H1 (cell line): ENCODE measurements around the gene CYP1A1. TPM values are rescaled to one million over a fixed set of nuclear protein-coding genes. Genes with fewer than 3 reads are reported as not detected.

Experiments used
- CTCF ChIA-PET: fragments of 300-600 bp; sonication (Branson Sonifier 250); formaldehyde crosslinking; loops from one replicate; lab custom pipeline; 2021; ENCODE audit not compliant: partially characterized antibody; lab: Charles Lee
- POLR2A ChIA-PET: fragments of 300-600 bp; sonication (Branson Sonifier 250); formaldehyde crosslinking; loops from one replicate; lab custom pipeline; 2021; ENCODE audit warnings: inconsistent platforms; ENCODE audit not compliant: partially characterized antibody; lab: Charles Lee
- DNase-seq, 2 experiments: peaks; one replicate each; pipeline versions ENCODE4 v3.0.0 to v3.0.0-alpha.2; 2010 to 2022; ENCODE audit warnings: low spot score in 2 of 2, low read depth in 1 of 2, mixed read lengths in 1 of 2
- FAIRE-seq: peaks from 2 replicates; lab custom pipeline; 2011; peaks lifted over from hg19 to GRCh38; lab: Jason Lieb, UNC
- H2AFZ ChIP-seq: 2 replicates; pipeline ENCODE4 v1.8.1; 2012; ENCODE audit warnings: low read length, inconsistent platforms
- H2AK5ac ChIP-seq: 2 replicates; pipeline ENCODE4 v1.6.1; 2013; ENCODE audit warnings: low read depth, low read length
- H2BK120ac ChIP-seq: replicated peaks from 2 replicates; pipeline ENCODE3; 2013; ENCODE audit warnings: low read depth, low read length, inconsistent platforms
- H2BK12ac ChIP-seq: 2 replicates; pipeline ENCODE4 v1.6.1; 2013; ENCODE audit warnings: low read depth, low read length
- H2BK15ac ChIP-seq: 2 replicates; pipeline ENCODE4 v1.6.1; 2013; ENCODE audit warnings: low read length
- H2BK20ac ChIP-seq: 2 replicates; pipeline ENCODE4 v1.6.1; 2013; ENCODE audit warnings: low read length
- H2BK5ac ChIP-seq: 2 replicates; pipeline ENCODE4 v1.6.1; 2013; ENCODE audit warnings: low read depth, low read length
- H3K14ac ChIP-seq: 2 replicates; pipeline ENCODE4 v1.6.1; 2013; ENCODE audit warnings: inconsistent platforms; ENCODE audit not compliant: insufficient read length
- H3K18ac ChIP-seq: 2 replicates; pipeline ENCODE4 v1.6.1; 2013; ENCODE audit warnings: low read length; ENCODE audit errors: extremely low read depth
- H3K23ac ChIP-seq: 2 replicates; pipeline ENCODE4 v1.6.1; 2013; ENCODE audit warnings: inconsistent platforms; ENCODE audit not compliant: insufficient read length
- H3K23me2 ChIP-seq: 2 replicates; pipeline ENCODE4 v1.6.1; 2013; ENCODE audit warnings: low read depth, low read length
- H3K27ac ChIP-seq: 2 replicates; pipeline ENCODE4 v1.6.1; 2011; ENCODE audit warnings: low read depth, low read length, inconsistent platforms
- H3K27me3 ChIP-seq, 4 experiments: replicated peaks in 1 of 4; 1 replicate in 1 of 4; 2 replicates in 3 of 4; pipeline versions ENCODE4 v1.6.1 to v1.8.1; 2011 to 2013; ENCODE audit warnings: low read length in 3 of 4, mild to moderate bottlenecking in 3 of 4, inconsistent platforms in 2 of 4, mixed read lengths in 2 of 4, moderate library complexity in 1 of 4; ENCODE audit not compliant: control insufficient read depth in 3 of 4, insufficient read depth in 3 of 4; ENCODE audit errors: extremely low read depth in 1 of 4
- H3K36me3 ChIP-seq, 4 experiments: 2 replicates each; pipeline versions ENCODE4 v1.6.1 to v1.8.1; 2011 to 2013; ENCODE audit warnings: mild to moderate bottlenecking in 4 of 4, low read length in 3 of 4, moderate library complexity in 2 of 4, control low read depth in 1 of 4, inconsistent platforms in 1 of 4; ENCODE audit not compliant: insufficient read depth in 4 of 4, control insufficient read depth in 2 of 4
- H3K4ac ChIP-seq: replicated peaks from 2 replicates; pipeline ENCODE3; 2013; ENCODE audit warnings: low read length, low read depth, mixed read lengths, inconsistent platforms; ENCODE audit not compliant: insufficient read length
- H3K4me1 ChIP-seq, 4 experiments: replicated peaks in 1 of 4; 1 replicate in 1 of 4; 2 replicates in 3 of 4; pipeline versions ENCODE4 v1.6.1 to v1.8.1; 2011 to 2013; ENCODE audit warnings: low read length in 3 of 4, inconsistent platforms in 2 of 4, mixed read lengths in 1 of 4; ENCODE audit not compliant: insufficient read depth in 4 of 4, control insufficient read depth in 3 of 4
- H3K4me2 ChIP-seq, 2 experiments: 2 replicates each; pipeline versions ENCODE4 v1.6.1 to v1.8.1; 2011 to 2013; ENCODE audit warnings: low read depth in 2 of 2, low read length in 2 of 2, control low read depth in 1 of 2, inconsistent platforms in 1 of 2, mild to moderate bottlenecking in 1 of 2; ENCODE audit not compliant: insufficient read depth in 1 of 2
- H3K4me3 ChIP-seq, 4 experiments: fragments of 200-600, 300-600 bp in 1 of 4; sonication (generic), shearing (Covaris generic), sonication (Bioruptor Twin) in 1 of 4; 2 replicates each; pipeline versions ENCODE4 v1.5.1 to v1.8.1; 2011 to 2016; ENCODE audit warnings: low read length in 4 of 4, low read depth in 3 of 4, control low read depth in 2 of 4, inconsistent platforms in 2 of 4, mild to moderate bottlenecking in 2 of 4, mixed read lengths in 1 of 4, moderate library complexity in 1 of 4; ENCODE audit not compliant: insufficient read depth in 2 of 4; ENCODE audit errors: extremely low read depth in 1 of 4
- H3K56ac ChIP-seq: replicated peaks from 2 replicates; pipeline ENCODE3; 2013; ENCODE audit warnings: low read depth, mild to moderate bottlenecking, mixed read lengths, low read length, inconsistent platforms; ENCODE audit not compliant: insufficient read length
- H3K79me1 ChIP-seq: 2 replicates; pipeline ENCODE4 v1.6.1; 2013; ENCODE audit warnings: low read depth, low read length, control low read depth
- H3K79me2 ChIP-seq, 2 experiments: 2 replicates each; pipeline versions ENCODE4 v1.6.1 to v1.8.1; 2012 to 2013; ENCODE audit warnings: low read length in 2 of 2, mild to moderate bottlenecking in 2 of 2, inconsistent platforms in 1 of 2; ENCODE audit not compliant: insufficient read depth in 2 of 2, control insufficient read depth in 1 of 2
- H3K9ac ChIP-seq, 4 experiments: replicated peaks in 1 of 4; 1 replicate in 1 of 4; 2 replicates in 3 of 4; pipeline versions ENCODE4 v1.6.1 to v1.8.1; 2011 to 2013; ENCODE audit warnings: low read depth in 3 of 4, low read length in 3 of 4, control low read depth in 2 of 4, mild to moderate bottlenecking in 2 of 4, moderate library complexity in 2 of 4, inconsistent platforms in 1 of 4; ENCODE audit errors: extremely low read depth in 1 of 4
- H3K9me3 ChIP-seq, 2 experiments: 2 replicates each; pipeline versions ENCODE4 v1.6.1 to v1.8.1; 2012 to 2013; ENCODE audit warnings: mild to moderate bottlenecking in 2 of 2, moderate library complexity in 2 of 2, control low read depth in 1 of 2, inconsistent platforms in 1 of 2, low read depth in 1 of 2, low read length in 1 of 2, mixed read lengths in 1 of 2; ENCODE audit not compliant: insufficient read depth in 2 of 2
- H4K20me1 ChIP-seq, 2 experiments: replicated peaks in 1 of 2; 2 replicates each; pipeline versions ENCODE3 to v1.8.1; 2011 to 2013; ENCODE audit warnings: inconsistent platforms in 2 of 2, low read length in 2 of 2, mild to moderate bottlenecking in 1 of 2; ENCODE audit not compliant: insufficient read depth in 2 of 2, control insufficient read depth in 1 of 2
- H4K5ac ChIP-seq: 2 replicates; pipeline ENCODE4 v1.6.1; 2013; ENCODE audit warnings: low read length, low read depth, mixed read lengths, inconsistent platforms; ENCODE audit not compliant: insufficient read length
- H4K8ac ChIP-seq: 2 replicates; pipeline ENCODE4 v1.8.0; 2013; ENCODE audit warnings: mild to moderate bottlenecking, moderate library complexity, low read length, inconsistent platforms; ENCODE audit not compliant: insufficient read depth; ENCODE audit errors: extremely low read depth
- H4K91ac ChIP-seq: replicated peaks from 2 replicates; pipeline ENCODE3; 2013; ENCODE audit warnings: low read length, mixed read lengths, inconsistent platforms; ENCODE audit not compliant: insufficient read length
- CHD1 ChIP-seq: IDR thresholded peaks from 2 replicates; pipeline ENCODE4 v1.6.1; 2012; ENCODE audit warnings: low read depth, low read length, improper control_type of control experiment
- CHD2 ChIP-seq: IDR thresholded peaks from 2 replicates; pipeline ENCODE4 v1.6.1; 2012; ENCODE audit warnings: low read length, improper control_type of control experiment
- GTF2F1 ChIP-seq: IDR thresholded peaks from 2 replicates; pipeline ENCODE4 v1.6.1; 2012; ENCODE audit warnings: low read depth, low read length, improper control_type of control experiment, borderline replicate concordance
- JUND ChIP-seq: IDR thresholded peaks from 2 replicates; pipeline ENCODE4 v1.6.1; 2011; ENCODE audit warnings: mild to moderate bottlenecking, improper control_type of control experiment, low read length
- RFX5 ChIP-seq: IDR thresholded peaks from 2 replicates; pipeline ENCODE4 v1.6.1; 2011; ENCODE audit warnings: low read depth, low read length, improper control_type of control experiment, borderline replicate concordance
- YY1 ChIP-seq: IDR thresholded peaks from 2 replicates; pipeline ENCODE4 v1.6.1; 2011; ENCODE audit warnings: low read depth, mild to moderate bottlenecking, low read length
- WGBS, 2 experiments: shearing (Covaris generic) in 1 of 2; methylation state at CpG; one replicate each; pipeline versions ENCODE4 v1.1.6 to v1.1.7; 2013 to 2015; ENCODE audit warnings: low lambda C conversion rate in 2 of 2, mixed read lengths in 2 of 2, inconsistent platforms in 1 of 2, low coverage in 1 of 2, missing lambda C conversion rate in 1 of 2; ENCODE audit not compliant: insufficient replicate concordance in 2 of 2, insufficient coverage in 1 of 2, insufficient read length in 1 of 2; ENCODE audit errors: extremely low coverage in 1 of 2, missing lambda C conversion rate in 1 of 2; 5-methylcytosine and 5-hydroxymethylcytosine counted together
- polyA plus RNA-seq, 7 experiments: library from polyadenylated mRNA; depleted of rRNA in 3 of 7; stranded (reverse) in 5 of 7; unstranded in 2 of 7; fragments of >200 nt in 5 of 7; fragments of 200-250 nt in 2 of 7; gene quantifications; 1 replicate in 5 of 7; 2 replicates in 1 of 7; 4 replicates in 1 of 7; pipeline versions ENCODE4 v1.2.1 to v1.2.3, GENCODE V29; 2011 to 2013; ENCODE audit warnings: missing spikeins in 2 of 7, mixed read lengths in 2 of 7
- total RNA-seq: library from RNA; stranded (reverse); fragmentation: NEBNext Ultra II Directional; extraction: Animal tissue kit (Norgen Biotek cat#: 25700); gene quantifications from 2 replicates; pipeline ENCODE4 v1.2.1, GENCODE V29; 2021

Gene CYP1A1
- total and polyA plus RNA-seq, 2 of the 8 experiments (the other 6 are each of a cell fraction or from before 2014, with no cell fraction given), result 0.32 to 0.35 TPM

GRCh38 chr15:74768099-74768770 lies 42.9 kb upstream of the CYP1A1 start:
- H3K27me3 ChIP-seq, result no peaks in the 10 kb centered on the region
- no peak overlapping the region for H4K5ac ChIP-seq
- no peak for FAIRE-seq
- H2BK12ac ChIP-seq, result no peak overlapping the region
- peak overlapping the region; percentile 87; the same call in 1 of the 2 replicates for H2AFZ ChIP-seq
- H3K18ac ChIP-seq, result peak overlapping the region; percentile 19; the same call in 1 of the 2 replicates
- H3K79me1 ChIP-seq, result no peaks in the 10 kb centered on the region
- no peaks in the 10 kb centered on the region for H3K23me2 ChIP-seq
- no peak overlapping the region for H4K91ac ChIP-seq
- H3K4me1 ChIP-seq, result peaks cover 0 to 9% (median 0%) of the 10 kb centered on the region in 4 experiments; a peak in 4 of 7 replicates
- H4K20me1 ChIP-seq, result peaks cover 0 to 2% of the 10 kb centered on the region in 2 experiments
- H3K56ac ChIP-seq, result no peak overlapping the region
- H3K27ac ChIP-seq, result no peak overlapping the region
- H2BK120ac ChIP-seq, result no peak overlapping the region
- H3K36me3 ChIP-seq, result no peaks in the 10 kb centered on the region
- no peak overlapping the region for H3K23ac ChIP-seq
- whole genome bisulfite sequencing, 2 experiments, result 67% methylated on average over 15 of the region's 15 CpGs; no CpG with 5 or more reads in 1 of the 2 experiments
- ChIA-PET CTCF (interaction anchor here (0.7 to 53.7 kb wide), 45 partner anchors 9 to 448 kb away, joined by 3 to 1439 read pairs (median 5); partner anchors contain the start of genes CLK3, CPLX3, CSK and CYP11A1), POLR2A (interaction anchor here (0.8 to 6.0 kb wide), 13 partner anchors 8 to 146 kb away, joined by 3 to 82 read pairs (median 4); no protein-coding TSS in a partner anchor)
- no peak for DNase-seq
- no peaks in the 10 kb centered on the region for H3K9me3 ChIP-seq
- no peak for TF ChIP-seq JUND
- no peak for TF ChIP-seq CHD2
- no peak for TF ChIP-seq YY1
- no peak for TF ChIP-seq GTF2F1
- TF ChIP-seq CHD1, result no peak
- no peak for TF ChIP-seq RFX5
- no peak overlapping the region for H2AK5ac ChIP-seq
- no peak overlapping the region for H2BK5ac ChIP-seq
- H3K4ac ChIP-seq, result no peak overlapping the region
- H4K8ac ChIP-seq, result no peak overlapping the region
- no peak overlapping the region for H2BK15ac ChIP-seq
- H3K4me2 ChIP-seq, result peak overlapping the region in 1 of 2 experiments; percentile 58; a peak in 3 of 4 replicates
- 0 out of 2 replicates have a peak overlapping the region, but pooled peaks have one; percentile 24 for H2BK20ac ChIP-seq
- H3K4me3 ChIP-seq, result peak overlapping the region in 1 of 4 experiments; percentile 40; a peak in 1 of 8 replicates
- H3K79me2 ChIP-seq, result no peaks in the 10 kb centered on the region
- no peak overlapping the region for H3K14ac ChIP-seq
- H3K9ac ChIP-seq, result no peak overlapping the region
